Muscle of leg (tissue), 11 donors: ENCODE results near the gene MTMR3. TPM values are rescaled to one million over a fixed set of nuclear protein-coding genes. Genes with fewer than 3 reads are reported as not detected.

Source experiments
- DNase-seq: peaks from one replicate; pipeline ENCODE4 v3.0.0; 2013
- H3K27ac ChIP-seq: one replicate; pipeline ENCODE4 v1.5.1; 2013; ENCODE audit warnings: mild to moderate bottlenecking, low read length, control low read depth
- H3K27me3 ChIP-seq: one replicate; pipeline ENCODE4 v1.6.1; 2013; ENCODE audit warnings: low read length; ENCODE audit not compliant: control insufficient read depth, insufficient read depth
- H3K36me3 ChIP-seq: one replicate; pipeline ENCODE4 v1.6.1; 2013; ENCODE audit warnings: low read length; ENCODE audit not compliant: control insufficient read depth, insufficient read depth
- H3K4me1 ChIP-seq: one replicate; pipeline ENCODE4 v1.6.1; 2013; ENCODE audit warnings: low read length; ENCODE audit not compliant: control insufficient read depth, insufficient read depth
- H3K4me3 ChIP-seq: one replicate; pipeline ENCODE4 v1.5.1; 2013; ENCODE audit warnings: low read length, control low read depth
- H3K9me3 ChIP-seq: replicated peaks from 2 replicates; pipeline ENCODE4 v1.6.1; 2013; ENCODE audit warnings: low read depth, low read length; ENCODE audit not compliant: control insufficient read depth
- WGBS: methylation state at CpG from one replicate; pipeline ENCODE4 v1.1.5; 2013; ENCODE audit warnings: missing lambda C conversion rate; ENCODE audit not compliant: insufficient coverage; 5-methylcytosine and 5-hydroxymethylcytosine counted together
- polyA plus RNA-seq, 8 donors: library from polyadenylated mRNA; unstranded; fragments of 120-200 nt; gene quantifications; one replicate each; pipeline versions ENCODE4 v1.2.1 to v1.2.3, GENCODE V29; 2013; ENCODE audit warnings: inconsistent platforms in 1 of 8, low replicate concordance in 1 of 8; ENCODE audit not compliant: insufficient read length in 8 of 8, insufficient read depth in 1 of 8
- total RNA-seq: library from RNA; stranded (reverse); fragments of 120-200 nt; gene quantifications from one replicate; pipeline ENCODE4 v1.2.4, GENCODE V29; 2013

MTMR3 gene
- total and polyA plus RNA-seq, 9 donors = 23.6 to 29.1 (median 25.7) TPM

- no peak overlapping the region for H3K4me3 ChIP-seq
- no peaks in the 10 kb centered on the region for H3K36me3 ChIP-seq
- H3K9me3 ChIP-seq = no peaks in the 10 kb centered on the region
- no peak for DNase-seq
- no peaks in the 10 kb centered on the region for H3K4me1 ChIP-seq
- H3K27me3 ChIP-seq = no peaks in the 10 kb centered on the region
- no peak overlapping the region for H3K27ac ChIP-seq
- WGBS = no CpG with 5 or more reads among the region's 2 CpGs
These were observed 51.6 kb downstream of the MTMR3 start for GRCh38 chr22:29934596-29934995.

GRCh38 chr22:29936186-29936585 is 53.2 kb downstream of the MTMR3 start:
- H3K4me3 ChIP-seq = no peak overlapping the region
- no peak overlapping the region for H3K27ac ChIP-seq
- no peak for DNase-seq
- no peaks in the 10 kb centered on the region for H3K36me3 ChIP-seq
- H3K27me3 ChIP-seq = no peaks in the 10 kb centered on the region
- WGBS = no CpG with 5 or more reads among the region's 1 CpG
- H3K9me3 ChIP-seq = no peaks in the 10 kb centered on the region
- no peaks in the 10 kb centered on the region for H3K4me1 ChIP-seq

DNA sequence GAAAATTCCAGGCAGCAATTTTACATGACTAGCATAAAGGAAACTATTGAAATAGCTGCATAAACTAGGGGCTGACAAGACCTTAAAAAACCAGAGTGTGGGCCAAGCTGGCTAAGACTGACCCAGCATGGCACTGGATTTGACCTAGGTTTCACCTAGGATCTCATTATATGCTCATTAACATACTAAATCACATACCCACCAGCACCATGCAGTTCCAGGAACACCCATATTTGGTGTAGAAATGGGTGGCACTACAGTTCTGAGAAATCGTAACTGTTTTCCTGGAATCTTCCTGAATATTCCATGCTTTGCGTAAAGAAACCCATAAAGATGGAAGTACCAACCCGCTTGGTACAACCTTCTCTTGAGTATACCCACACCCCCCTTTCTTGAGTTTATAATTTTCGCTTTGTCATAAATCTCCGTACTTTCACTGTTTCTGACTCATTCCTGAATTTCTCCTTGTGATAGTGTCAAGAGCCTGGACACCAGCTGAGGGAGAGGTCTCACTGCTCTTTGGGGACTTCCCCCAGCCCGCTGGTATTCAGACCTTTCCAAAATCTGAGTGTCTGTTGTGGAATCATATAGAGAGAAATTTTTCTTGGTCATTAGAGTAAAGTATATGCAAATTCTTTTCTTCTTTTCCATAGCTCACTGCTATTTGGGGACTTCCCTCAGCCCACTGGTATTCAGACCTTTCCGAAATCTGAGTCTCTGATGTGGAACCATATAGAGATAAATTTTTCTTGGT is 55.1 kb downstream of the MTMR3 start:
- H3K4me3 ChIP-seq = no peak overlapping the region
- H3K4me1 ChIP-seq = no peaks in the 10 kb centered on the region
- DNase-seq = no peak
- H3K27ac ChIP-seq = no peak overlapping the region
- WGBS = 90% methylated on average over 2 of the region's 7 CpGs
- no peaks in the 10 kb centered on the region for H3K27me3 ChIP-seq
- peaks cover 2% of the 10 kb centered on the region for H3K9me3 ChIP-seq
- H3K36me3 ChIP-seq = no peaks in the 10 kb centered on the region

DNA sequence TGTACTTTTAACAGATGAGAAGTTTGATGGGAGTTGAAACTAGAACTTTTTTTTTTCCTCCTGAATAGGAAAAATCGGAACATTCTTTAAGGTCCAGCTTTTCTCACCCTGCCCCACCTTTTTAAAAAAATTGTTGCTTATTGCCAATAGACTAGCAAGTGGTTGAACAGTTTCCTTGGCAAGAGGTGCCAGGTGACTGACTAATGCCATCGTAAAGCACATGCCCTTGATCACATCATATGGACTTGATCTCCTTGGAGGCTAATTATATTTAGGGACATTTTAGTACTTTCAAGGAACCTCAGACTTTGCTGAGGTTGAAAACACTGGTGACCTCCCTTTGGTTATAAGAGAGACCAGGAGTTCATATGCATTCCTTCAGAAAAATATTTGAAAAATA is 57.6 kb downstream of the MTMR3 start:
- peaks cover 2% of the 10 kb centered on the region for H3K9me3 ChIP-seq
- no peak overlapping the region for H3K4me3 ChIP-seq
- no peak for DNase-seq
- H3K36me3 ChIP-seq = no peaks in the 10 kb centered on the region
- no peak overlapping the region for H3K27ac ChIP-seq
- H3K4me1 ChIP-seq = no peaks in the 10 kb centered on the region
- H3K27me3 ChIP-seq = no peaks in the 10 kb centered on the region
- WGBS = 100% methylated on average over 1 of the region's 2 CpGs

DNA sequence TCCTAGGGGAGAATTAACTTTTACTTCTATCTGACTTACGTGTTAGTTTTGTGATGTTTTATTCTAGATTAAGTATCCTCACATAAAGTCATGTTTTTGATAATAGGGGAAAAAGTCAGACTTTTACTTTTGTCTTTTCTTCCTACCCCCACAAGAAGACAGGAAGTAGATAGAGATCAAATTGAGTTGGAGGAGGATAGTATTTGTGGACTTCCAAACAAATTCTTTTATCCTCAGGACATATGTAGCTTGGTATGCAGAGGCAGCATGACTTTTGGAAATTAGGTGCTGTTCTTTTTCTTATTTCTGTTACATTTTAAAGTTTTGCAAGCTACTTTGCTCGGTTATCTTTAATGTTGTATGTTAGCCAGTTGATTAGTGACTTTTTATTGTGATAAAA is 61.4 kb downstream of the MTMR3 start:
- Histone ChIP-seq H3K4me3 (no peak overlapping the region), H3K27me3 (no peaks in the 10 kb centered on the region), H3K4me1 (no peaks in the 10 kb centered on the region), H3K36me3 (no peaks in the 10 kb centered on the region), H3K27ac (no peak overlapping the region), H3K9me3 (peaks cover 2% of the 10 kb centered on the region)
- no CpG with 5 or more reads among the region's 2 CpGs for WGBS
- no peak for DNase-seq

GRCh38 chr22:29945435-29945834 is 62.5 kb downstream of the MTMR3 start:
- no peaks in the 10 kb centered on the region for H3K4me1 ChIP-seq
- no peak for DNase-seq
- no peaks in the 10 kb centered on the region for H3K27me3 ChIP-seq
- H3K9me3 ChIP-seq = peaks cover 2% of the 10 kb centered on the region
- H3K36me3 ChIP-seq = no peaks in the 10 kb centered on the region
- no peak overlapping the region for H3K27ac ChIP-seq
- WGBS = 52% methylated on average over 3 of the region's 3 CpGs
- H3K4me3 ChIP-seq = no peak overlapping the region

DNA sequence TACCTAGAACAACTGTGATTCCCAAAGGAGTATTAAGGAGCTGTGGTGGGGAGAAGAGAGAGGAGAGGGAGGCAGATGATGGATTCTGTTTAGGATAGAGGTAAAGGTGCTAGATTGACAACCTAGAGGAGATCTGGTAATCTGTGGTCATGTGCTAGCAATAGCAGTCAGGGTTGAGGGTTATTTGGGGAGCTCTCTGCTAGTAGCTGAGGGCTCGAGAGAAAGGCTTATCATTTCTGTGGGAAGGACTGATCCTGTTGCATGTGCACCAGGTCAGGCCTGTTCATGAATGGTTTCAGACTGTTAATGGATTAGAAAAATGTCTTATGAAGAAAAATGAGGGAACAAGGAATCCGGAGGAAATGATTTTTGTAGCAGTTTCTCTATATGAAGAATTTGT is 63.2 kb downstream of the MTMR3 start:
- no peak for DNase-seq
- Histone ChIP-seq H3K4me3 (no peak overlapping the region), H3K9me3 (peaks cover 2% of the 10 kb centered on the region), H3K27me3 (no peaks in the 10 kb centered on the region), H3K4me1 (no peaks in the 10 kb centered on the region), H3K36me3 (no peaks in the 10 kb centered on the region), H3K27ac (no peak overlapping the region)
- WGBS = 57% methylated on average over 1 of the region's 2 CpGs

DNA sequence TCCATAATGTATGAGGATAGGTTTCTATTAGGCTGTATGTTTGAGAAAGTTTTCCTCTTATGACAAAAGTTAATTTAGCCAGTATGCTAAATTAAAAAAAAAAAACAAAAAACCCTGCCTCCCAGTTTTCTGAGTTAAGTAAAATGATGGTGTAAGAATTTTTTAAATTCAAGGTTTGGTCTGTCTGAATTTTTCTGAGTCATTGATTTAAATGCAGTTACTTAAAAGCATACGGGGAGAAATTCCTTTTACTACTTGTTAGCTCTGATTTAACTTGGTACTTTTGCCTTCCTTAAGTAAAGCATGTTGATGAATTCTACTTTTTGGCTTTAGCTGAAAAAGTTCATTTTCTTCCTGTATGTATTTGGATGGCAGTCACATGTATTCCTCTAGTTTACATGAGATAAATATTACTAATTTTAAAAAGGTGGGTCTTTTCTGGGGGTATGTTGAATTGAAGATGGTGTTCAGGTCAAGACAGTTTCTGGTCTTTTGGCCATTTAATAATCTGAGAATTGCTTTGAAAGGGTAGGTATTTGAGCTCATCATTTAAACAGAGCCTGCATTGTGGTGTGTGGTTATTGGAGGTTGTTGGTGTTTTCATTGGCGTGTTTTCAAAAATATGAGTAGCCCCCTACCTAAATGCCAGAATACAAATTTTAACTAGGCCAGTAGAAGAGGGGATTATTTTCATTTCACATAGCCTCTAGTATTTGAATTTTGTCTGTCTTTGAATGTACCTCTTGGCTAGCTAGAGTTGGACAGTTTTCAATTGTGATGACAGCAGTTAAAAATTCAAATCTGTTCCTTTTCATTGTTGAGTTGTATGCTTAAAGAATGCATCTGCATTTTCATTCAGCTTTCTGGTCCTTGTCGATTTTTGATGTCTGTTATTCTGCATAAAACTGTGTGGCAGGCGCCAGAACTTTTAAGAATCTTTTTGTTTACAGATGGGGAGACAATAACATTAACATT is 64.7 kb downstream of the MTMR3 start:
- Histone ChIP-seq H3K4me3 (no peak overlapping the region), H3K9me3 (no peaks in the 10 kb centered on the region), H3K27ac (no peak overlapping the region), H3K4me1 (no peaks in the 10 kb centered on the region), H3K36me3 (no peaks in the 10 kb centered on the region), H3K27me3 (no peaks in the 10 kb centered on the region)
- DNase-seq = peak; percentile 88
- no CpG with 5 or more reads among the region's 4 CpGs for WGBS

GRCh38 chr22:29948385-29948769 is 65.4 kb downstream of the MTMR3 start:
- no CpG with 5 or more reads among the region's 1 CpG for WGBS
- Histone ChIP-seq H3K27ac (no peak overlapping the region), H3K36me3 (no peaks in the 10 kb centered on the region)

DNA sequence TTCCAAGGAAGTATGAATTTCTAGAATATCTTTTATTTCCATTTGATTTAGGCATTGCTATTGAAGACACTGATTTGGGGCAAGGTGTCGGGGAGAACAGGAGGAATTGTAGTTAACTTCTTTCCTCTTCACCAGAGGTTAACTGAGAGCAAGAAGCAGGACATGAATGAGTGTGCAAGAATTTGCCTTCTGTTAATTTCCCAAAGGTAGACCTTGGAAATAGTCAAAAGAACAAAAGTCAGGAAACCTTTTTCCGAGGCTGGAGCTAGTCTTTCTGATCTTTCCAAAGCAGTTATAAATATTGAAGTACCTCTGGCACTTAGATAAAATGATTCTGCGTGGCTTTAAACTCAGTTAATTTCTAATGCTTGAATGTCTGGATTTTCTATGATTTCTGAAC is 66.9 kb downstream of the MTMR3 start:
- no peaks in the 10 kb centered on the region for H3K36me3 ChIP-seq
- DNase-seq = peak; percentile 45
- H3K4me1 ChIP-seq = no peaks in the 10 kb centered on the region
- no peaks in the 10 kb centered on the region for H3K9me3 ChIP-seq
- no CpG with 5 or more reads among the region's 3 CpGs for WGBS
- no peaks in the 10 kb centered on the region for H3K27me3 ChIP-seq
- no peak overlapping the region for H3K27ac ChIP-seq
- no peak overlapping the region for H3K4me3 ChIP-seq

More at GRCh38 chr22:29948385-29948769, 65.4 kb downstream of the MTMR3 start:
- H3K9me3 ChIP-seq = no peaks in the 10 kb centered on the region
- no peaks in the 10 kb centered on the region for H3K4me1 ChIP-seq
- no peak overlapping the region for H3K4me3 ChIP-seq
- no peaks in the 10 kb centered on the region for H3K27me3 ChIP-seq
- peak; percentile 19 for DNase-seq
